Endothelial cell of umbilical vein (primary cell): ENCODE data around the gene CYTH1. TPM values are rescaled to one million over a fixed set of nuclear protein-coding genes. Genes with fewer than 3 reads are reported as not detected.

Source experiments
- BruUV-seq: library from RNA; stranded (reverse); fragments of 400-500 nt; replicated peaks from 2 replicates; lab custom pipeline; 2021; lab: Mats Ljungman, UMichigan
- CTCF ChIA-PET: fragments of 300-600, 350-600 bp; sonication (Branson Sonifier 250); formaldehyde crosslinking; loops from one replicate; lab custom pipeline; 2021; ENCODE audit warnings: antibody characterized with exemption, inconsistent platforms; lab: Charles Lee
- POLR2A ChIA-PET: fragments of 300-600, 350-600 bp; sonication (Branson Sonifier 250); formaldehyde crosslinking; loops from one replicate; lab custom pipeline; 2021; ENCODE audit warnings: antibody characterized with exemption, inconsistent platforms; lab: Charles Lee
- DNase-seq: peaks from one replicate; pipeline ENCODE4 v3.0.0-alpha.2; 2011; ENCODE audit warnings: low read depth, low spot score
- FAIRE-seq: peaks from 2 replicates; lab custom pipeline; 2011; peaks lifted over from hg19 to GRCh38; lab: Jason Lieb, UNC
- H2AFZ ChIP-seq: 2 replicates; pipeline ENCODE4 v1.6.0; 2012; ENCODE audit warnings: low read depth, low read length, control low read depth, inconsistent platforms
- H3K27ac ChIP-seq: 2 replicates; pipeline ENCODE4 v1.5.1; 2011; ENCODE audit warnings: low read depth, mild to moderate bottlenecking, control low read depth, low read length, moderate library complexity; ENCODE audit not compliant: insufficient read depth
- H3K27me3 ChIP-seq, 2 experiments: 2 replicates each; pipeline versions ENCODE4 v1.6.0 to v1.6.1; 2011; ENCODE audit warnings: low read length in 2 of 2, mixed read lengths in 1 of 2; ENCODE audit not compliant: control insufficient read depth in 2 of 2, insufficient read depth in 2 of 2
- H3K36me3 ChIP-seq, 2 experiments: 2 replicates in 1 of 2; 3 replicates in 1 of 2; pipeline ENCODE4 v1.5.1; 2011; ENCODE audit warnings: low read length in 2 of 2, mild to moderate bottlenecking in 1 of 2, moderate library complexity in 1 of 2; ENCODE audit not compliant: control insufficient read depth in 2 of 2, insufficient read depth in 2 of 2; ENCODE audit errors: extremely low read depth in 1 of 2
- H3K4me1 ChIP-seq: 3 replicates; pipeline ENCODE4 v1.5.1; 2011; ENCODE audit warnings: mild to moderate bottlenecking, low read length; ENCODE audit not compliant: control insufficient read depth, insufficient read depth; ENCODE audit errors: extremely low read depth
- H3K4me2 ChIP-seq: 2 replicates; pipeline ENCODE4 v1.6.1; 2011; ENCODE audit warnings: low read length, control low read depth, mixed read lengths; ENCODE audit not compliant: insufficient read depth
- H3K4me3 ChIP-seq, 3 experiments: fragments of 200-600 bp in 1 of 3; sonication (generic), shearing (Covaris generic) in 1 of 3; replicated peaks in 1 of 3; 2 replicates each; pipeline ENCODE4 v1.5.1; 2011 to 2016; ENCODE audit warnings: control low read depth in 3 of 3, low read length in 3 of 3, mild to moderate bottlenecking in 2 of 3, inconsistent platforms in 1 of 3, low read depth in 1 of 3, moderate library complexity in 1 of 3; ENCODE audit not compliant: insufficient read depth in 1 of 3
- H3K79me2 ChIP-seq: 2 replicates; pipeline ENCODE4 v1.6.0; 2012; ENCODE audit warnings: low read length, inconsistent platforms; ENCODE audit not compliant: control insufficient read depth, insufficient read depth
- H3K9ac ChIP-seq: replicated peaks from 2 replicates; pipeline ENCODE3; 2011; ENCODE audit warnings: low read length, control low read depth; ENCODE audit not compliant: insufficient read depth; ENCODE audit errors: extremely low read depth
- H3K9me1 ChIP-seq: replicated peaks from 3 replicates; pipeline ENCODE4 v1.6.0; 2011; ENCODE audit warnings: mild to moderate bottlenecking, low read length; ENCODE audit not compliant: control insufficient read depth, insufficient read depth; ENCODE audit errors: extremely low read depth
- H3K9me3 ChIP-seq: replicated peaks from 2 replicates; pipeline ENCODE4 v1.5.1; 2012; ENCODE audit warnings: low read length, inconsistent platforms; ENCODE audit not compliant: control insufficient read depth, insufficient read depth
- H4K20me1 ChIP-seq: replicated peaks from 2 replicates; pipeline ENCODE3; 2011; ENCODE audit warnings: mild to moderate bottlenecking, low read length; ENCODE audit not compliant: control insufficient read depth, insufficient read depth; ENCODE audit errors: extremely low read depth
- CTCF ChIP-seq, 2 donors: IDR thresholded peaks; 1 replicate in 1 of 2; 2 replicates in 1 of 2; pipeline ENCODE4 v1.5.1; 2011; ENCODE audit warnings: low read length in 2 of 2, mild to moderate bottlenecking in 2 of 2, moderate library complexity in 2 of 2, control low read depth in 1 of 2, inconsistent platforms in 1 of 2, low read depth in 1 of 2; ENCODE audit not compliant: insufficient read depth in 1 of 2; ENCODE audit errors: extremely low read depth in 1 of 2
- EZH2 ChIP-seq: IDR thresholded peaks from 2 replicates; pipeline ENCODE4 v1.6.1; 2012; ENCODE audit warnings: borderline replicate concordance, low read depth, mild to moderate bottlenecking, moderate library complexity, low read length, inconsistent platforms; ENCODE audit not compliant: severe bottlenecking
- FOS ChIP-seq: IDR thresholded peaks from 2 replicates; pipeline ENCODE4 v1.6.1; 2011; ENCODE audit warnings: mild to moderate bottlenecking, low read length, moderate library complexity, borderline replicate concordance; ENCODE audit not compliant: insufficient read depth
- GATA2 ChIP-seq: IDR thresholded peaks from 2 replicates; pipeline ENCODE4 v1.7.0; 2011; ENCODE audit warnings: low read depth, mild to moderate bottlenecking, moderate library complexity, mixed read lengths, low read length; ENCODE audit not compliant: insufficient read length, insufficient read depth
- JUN ChIP-seq: IDR thresholded peaks from 2 replicates; pipeline ENCODE4 v1.6.1; 2011; ENCODE audit warnings: borderline replicate concordance, low read depth; ENCODE audit not compliant: insufficient read length, insufficient read depth
- MAX ChIP-seq: IDR thresholded peaks from 2 replicates; pipeline ENCODE4 v1.6.1; 2011; ENCODE audit not compliant: insufficient read depth, insufficient read length
- dilution Hi-C: fragments of 300-500 bp; cut with MboI; formaldehyde crosslinking; loops from one replicate; pipeline ENCODE4 v1.15.0; 2019; ENCODE audit warnings: low sequenced_read_pairs; ENCODE audit not compliant: extremely low pct_ligation_motif_present
- intact Hi-C: fragments of 100-400 bp; cut with micrococcal nuclease; formaldehyde crosslinking; loops from one replicate; pipeline ENCODE4 v1.10.0; 2022
- polyA plus RNA-seq, 4 experiments: library from polyadenylated mRNA; depleted of rRNA in 3 of 4; stranded (reverse) in 3 of 4; unstranded in 1 of 4; fragments of >200 nt; gene quantifications; 2 replicates each; pipeline versions ENCODE4 v1.2.1 to v1.2.3, GENCODE V29; 2011 to 2012; ENCODE audit warnings: missing spikeins in 1 of 4
- total RNA-seq: library from RNA; stranded (reverse); gene quantifications from 2 replicates; pipeline ENCODE4 v1.2.3, GENCODE V29; 2021

Gene CYTH1
- total and polyA plus RNA-seq, 2 donors (not counting 3 experiments of a cell fraction or from before 2014, with no cell fraction given): 35.9 to 49.9 TPM

- H3K27me3 ChIP-seq: no peaks in the 10 kb centered on the region
- no peaks in the 10 kb centered on the region for H3K36me3 ChIP-seq
- no peaks in the 10 kb centered on the region for H4K20me1 ChIP-seq
- no peaks in the 10 kb centered on the region for H3K9me1 ChIP-seq
- FAIRE-seq: peak; percentile 90
- peaks cover 20% of the 10 kb centered on the region for H3K4me1 ChIP-seq
- H3K9ac ChIP-seq: no peak overlapping the region
- H3K4me2 ChIP-seq: peak overlapping the region; percentile 64
- no peak overlapping the region for H3K4me3 ChIP-seq
- POLR2A ChIA-PET: no interaction called here
- H3K9me3 ChIP-seq: no peaks in the 10 kb centered on the region
- dilution Hi-C loops: no loop called here
- H3K79me2 ChIP-seq: peaks cover 12% of the 10 kb centered on the region
- DNase-seq: peak; percentile 65
- intact Hi-C loops: no loop called here
- no peak overlapping the region for H2AFZ ChIP-seq
- CTCF ChIA-PET: interaction anchor here (0.7 kb wide), 1 partner anchor 26 kb away, joined by 3 read pairs; no protein-coding TSS in a partner anchor
- H3K27ac ChIP-seq: peak overlapping the region; percentile 54
- no peak for TF ChIP-seq EZH2
- peak; percentile 33 for TF ChIP-seq FOS
- TF ChIP-seq CTCF (IDR thresholded peaks at IDR 0.05; ENCODE audit: extremely low read depth in 1 of 2, insufficient read depth in 1 of 2, low read depth in 1 of 2, low read length in 2 of 2): no peak
- no peak for TF ChIP-seq MAX
- TF ChIP-seq GATA2: peak; percentile 8
- no peak for TF ChIP-seq JUN
- no TSS peak for BruUV-seq
Measured at GRCh38 chr17:78761789-78762406, 20.2 kb downstream of the CYTH1 start.
